ENCODE data around the gene ESAM. TPM values are rescaled to one million over a fixed set of nuclear protein-coding genes. Genes with fewer than 3 reads are reported as not detected.

ESAM gene
- total RNA-seq, 1 experiment from 2014 or later = 10.4 TPM

GRCh38 chr11:124745270-124745834 is 16.7 kb downstream of the ESAM start:
- DNase-seq (no peak), ATAC-seq (no peak)
- Histone ChIP-seq H4K20me1 (ENCODE audit: low read length) (no peaks in the 10 kb centered on the region), H3F3A (ENCODE audit: low read length, unreplicated experiment) (no peaks in the 10 kb centered on the region), H3K4me3 (ENCODE audit: low read length) (no peak overlapping the region), H2AFZ (ENCODE audit: low read length) (no peak overlapping the region), H3K36me3 (ENCODE audit: low read depth, low read length) (no peaks in the 10 kb centered on the region), H3K27ac (ENCODE audit: low read length) (no peak overlapping the region), H3K4me1 (ENCODE audit: insufficient read depth, low read length) (peaks cover 48% of the 10 kb centered on the region), H3K9me3 (ENCODE audit: low read length) (no peaks in the 10 kb centered on the region), H3K9ac (ENCODE audit: low read length) (no peak overlapping the region), H3K79me2 (ENCODE audit: low read length) (no peaks in the 10 kb centered on the region), H3K27me3 (ENCODE audit: low read length) (no peaks in the 10 kb centered on the region), H3K4me2 (ENCODE audit: low read length) (no peak overlapping the region), H3K9me2 (replicated peaks; ENCODE audit: low read length) (no peaks in the 10 kb centered on the region)
- TF ChIP-seq EZH2phosphoT487 (IDR thresholded peaks at IDR 0.05; ENCODE audit: borderline replicate concordance, low read length) (no peak), EZH2 (IDR thresholded peaks at IDR 0.05; ENCODE audit: low read length, unreplicated experiment) (no peak), CTCF (conservative IDR thresholded peaks at IDR 0.05; ENCODE audit: low read depth, low read length) (no peak)
- ChIA-PET POLR2A (ENCODE audit: unreplicated experiment) (no interaction called here), CTCF (interaction anchor here (0.6 kb wide), 1 partner anchor 18 kb away, joined by 6 read pairs; no protein-coding TSS in a partner anchor)
- BruUV-seq (replicated peaks) = no TSS peak
- intact Hi-C loops (cut with micrococcal nuclease) = loop anchor here (10.0 kb wide), 1 partner anchor 49 kb away; no protein-coding TSS in a partner anchor

GRCh38 chr11:124743050-124743449 is 19.0 kb downstream of the ESAM start:
- Histone ChIP-seq H3K4me1 (ENCODE audit: insufficient read depth, low read length) (peaks cover 35% of the 10 kb centered on the region), H3K27me3 (ENCODE audit: low read length) (no peaks in the 10 kb centered on the region), H3F3A (ENCODE audit: low read length, unreplicated experiment) (no peaks in the 10 kb centered on the region), H3K4me3 (ENCODE audit: low read length) (no peak overlapping the region), H2AFZ (ENCODE audit: low read length) (no peak overlapping the region), H3K27ac (ENCODE audit: low read length) (no peak overlapping the region), H3K79me2 (ENCODE audit: low read length) (no peaks in the 10 kb centered on the region), H3K4me2 (ENCODE audit: low read length) (no peak overlapping the region), H3K36me3 (ENCODE audit: low read depth, low read length) (no peaks in the 10 kb centered on the region), H3K9ac (ENCODE audit: low read length) (no peak overlapping the region), H4K20me1 (ENCODE audit: low read length) (no peaks in the 10 kb centered on the region), H3K9me3 (ENCODE audit: low read length) (no peaks in the 10 kb centered on the region), H3K9me2 (replicated peaks; ENCODE audit: low read length) (no peaks in the 10 kb centered on the region)
- no peak for TF ChIP-seq EZH2phosphoT487 (IDR thresholded peaks at IDR 0.05; ENCODE audit: borderline replicate concordance, low read length)
- TF ChIP-seq EZH2 (IDR thresholded peaks at IDR 0.05; ENCODE audit: low read length, unreplicated experiment) = no peak
- TF ChIP-seq CTCF (conservative IDR thresholded peaks at IDR 0.05; ENCODE audit: low read depth, low read length) = no peak
- CTCF ChIA-PET = no interaction called here
- intact Hi-C loops (cut with micrococcal nuclease) = loop anchor here (10.0 kb wide), 1 partner anchor 52 kb away; no protein-coding TSS in a partner anchor
- no TSS peak for BruUV-seq (replicated peaks)
- POLR2A ChIA-PET (ENCODE audit: unreplicated experiment) = no interaction called here
- DNase-seq (no peak), ATAC-seq (no peak)

- no peak overlapping the region for H2AFZ ChIP-seq (ENCODE audit: low read length)
- H3K36me3 ChIP-seq (ENCODE audit: low read depth, low read length) = no peaks in the 10 kb centered on the region
- intact Hi-C loops (cut with micrococcal nuclease) = loop anchor here (10.0 kb wide), 1 partner anchor 52 kb away; no protein-coding TSS in a partner anchor
- H3K27me3 ChIP-seq (ENCODE audit: low read length) = no peaks in the 10 kb centered on the region
- no TSS peak for BruUV-seq (replicated peaks)
- H3K4me2 ChIP-seq (ENCODE audit: low read length) = no peak overlapping the region
- H3K27ac ChIP-seq (ENCODE audit: low read length) = no peak overlapping the region
- no peaks in the 10 kb centered on the region for H3K79me2 ChIP-seq (ENCODE audit: low read length)
- no peak overlapping the region for H3K9ac ChIP-seq (ENCODE audit: low read length)
- H3K4me1 ChIP-seq (ENCODE audit: insufficient read depth, low read length) = peaks cover 30% of the 10 kb centered on the region
- no peak overlapping the region for H3K4me3 ChIP-seq (ENCODE audit: low read length)
- ChIA-PET CTCF (no interaction called here), POLR2A (ENCODE audit: unreplicated experiment) (interaction anchor here (0.7 kb wide), 1 partner anchor 407 kb away, joined by 3 read pairs; no protein-coding TSS in a partner anchor)
- TF ChIP-seq EZH2phosphoT487 (IDR thresholded peaks at IDR 0.05; ENCODE audit: borderline replicate concordance, low read length) (no peak), CTCF (conservative IDR thresholded peaks at IDR 0.05; ENCODE audit: low read depth, low read length) (no peak), EZH2 (IDR thresholded peaks at IDR 0.05; ENCODE audit: low read length, unreplicated experiment) (no peak)
- no peaks in the 10 kb centered on the region for H3K9me3 ChIP-seq (ENCODE audit: low read length)
- H3K9me2 ChIP-seq (replicated peaks; ENCODE audit: low read length) = no peaks in the 10 kb centered on the region
- H3F3A ChIP-seq (ENCODE audit: low read length, unreplicated experiment) = no peaks in the 10 kb centered on the region
- no peak for ATAC-seq
- no peaks in the 10 kb centered on the region for H4K20me1 ChIP-seq (ENCODE audit: low read length)
- DNase-seq = no peak
Observed at GRCh38 chr11:124742555-124742954, 19.5 kb downstream of the ESAM start.

All from PC-3 (cell line).